ENCODE results near the gene MMS19.

DNA sequence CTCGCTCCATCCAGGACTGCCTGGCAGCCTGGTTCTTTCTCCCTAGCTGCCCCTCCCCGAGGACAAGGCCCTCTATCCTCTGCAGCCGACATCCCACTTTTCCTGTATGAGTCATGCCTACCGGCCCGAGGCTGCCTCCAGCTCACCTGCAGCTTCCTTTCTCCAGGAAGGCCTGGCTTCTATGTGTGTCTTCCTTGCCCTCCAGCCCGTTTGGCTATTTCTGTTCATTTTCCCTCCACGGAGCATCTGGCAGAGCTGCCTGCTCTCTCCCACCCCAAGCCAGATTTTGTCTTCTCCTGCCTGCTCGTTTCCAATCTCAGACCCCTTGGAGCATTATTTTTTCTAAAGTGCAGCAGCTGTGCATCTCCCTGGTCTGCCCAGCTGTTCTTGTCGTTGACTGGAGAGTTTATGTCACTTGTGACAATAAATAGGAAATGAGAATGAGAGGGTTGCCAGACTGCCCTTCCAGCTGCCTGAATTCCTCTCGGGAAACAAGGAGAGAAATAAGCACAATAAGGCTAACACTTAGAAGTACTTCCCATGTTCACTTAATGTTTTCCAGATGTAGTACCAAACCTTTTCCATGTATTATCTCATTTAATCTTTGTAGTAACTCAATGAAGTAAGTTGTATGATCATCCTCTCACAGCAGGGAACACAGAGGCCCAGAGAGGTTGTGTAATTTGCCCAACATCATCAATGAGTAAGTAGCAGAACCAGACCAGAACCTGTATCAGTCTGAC lies 20.2 kb upstream of the MMS19 start:
- TF ChIP-seq, protein P1, sequence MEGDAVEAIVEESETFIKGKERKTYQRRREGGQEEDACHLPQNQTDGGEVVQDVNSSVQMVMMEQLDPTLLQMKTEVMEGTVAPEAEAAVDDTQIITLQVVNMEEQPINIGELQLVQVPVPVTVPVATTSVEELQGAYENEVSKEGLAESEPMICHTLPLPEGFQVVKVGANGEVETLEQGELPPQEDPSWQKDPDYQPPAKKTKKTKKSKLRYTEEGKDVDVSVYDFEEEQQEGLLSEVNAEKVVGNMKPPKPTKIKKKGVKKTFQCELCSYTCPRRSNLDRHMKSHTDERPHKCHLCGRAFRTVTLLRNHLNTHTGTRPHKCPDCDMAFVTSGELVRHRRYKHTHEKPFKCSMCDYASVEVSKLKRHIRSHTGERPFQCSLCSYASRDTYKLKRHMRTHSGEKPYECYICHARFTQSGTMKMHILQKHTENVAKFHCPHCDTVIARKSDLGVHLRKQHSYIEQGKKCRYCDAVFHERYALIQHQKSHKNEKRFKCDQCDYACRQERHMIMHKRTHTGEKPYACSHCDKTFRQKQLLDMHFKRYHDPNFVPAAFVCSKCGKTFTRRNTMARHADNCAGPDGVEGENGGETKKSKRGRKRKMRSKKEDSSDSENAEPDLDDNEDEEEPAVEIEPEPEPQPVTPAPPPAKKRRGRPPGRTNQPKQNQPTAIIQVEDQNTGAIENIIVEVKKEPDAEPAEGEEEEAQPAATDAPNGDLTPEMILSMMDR (conservative IDR thresholded peaks at IDR 0.05) = no peak
- no peak for TF ChIP-seq EZH2 (IDR thresholded peaks at IDR 0.05; ENCODE audit: low read depth)

All from PC-9 (cell line).